ENCODE measurements around the gene MGAT5B. TPM values are rescaled to one million over a fixed set of nuclear protein-coding genes. Genes with fewer than 3 reads are reported as not detected.

The MGAT5B gene
- total and polyA plus RNA-seq, 10 of the 15 experiments (the other 5 are each of a cell fraction or from before 2014, with no cell fraction given), result 0.13 TPM; not detected in 9

- intact Hi-C loops (cut with micrococcal nuclease; ENCODE audit: unreplicated experiment), result no loop called here
- no peak overlapping the region for H3K27ac ChIP-seq (ENCODE audit: control insufficient read depth, insufficient read depth)
- in situ Hi-C loops (cut with MboI), result no loop called here
Observed at GRCh38 chr17:76927577-76927976, 59.4 kb downstream of the MGAT5B start.

More at GRCh38 chr17:76927577-76927976, 59.4 kb downstream of the MGAT5B start:
- TF ChIP-seq RFX5 (IDR thresholded peaks at IDR 0.05; ENCODE audit: low read depth, low read length), result no peak
- TF ChIP-seq ZSCAN29 (IDR thresholded peaks at IDR 0.05), result no peak
- no peak for TF ChIP-seq CREM (IDR thresholded peaks at IDR 0.05; ENCODE audit: low read depth)
- TF ChIP-seq ELK1 (IDR thresholded peaks at IDR 0.05; ENCODE audit: low read depth, low read length), result no peak
- TF ChIP-seq, protein P1, sequence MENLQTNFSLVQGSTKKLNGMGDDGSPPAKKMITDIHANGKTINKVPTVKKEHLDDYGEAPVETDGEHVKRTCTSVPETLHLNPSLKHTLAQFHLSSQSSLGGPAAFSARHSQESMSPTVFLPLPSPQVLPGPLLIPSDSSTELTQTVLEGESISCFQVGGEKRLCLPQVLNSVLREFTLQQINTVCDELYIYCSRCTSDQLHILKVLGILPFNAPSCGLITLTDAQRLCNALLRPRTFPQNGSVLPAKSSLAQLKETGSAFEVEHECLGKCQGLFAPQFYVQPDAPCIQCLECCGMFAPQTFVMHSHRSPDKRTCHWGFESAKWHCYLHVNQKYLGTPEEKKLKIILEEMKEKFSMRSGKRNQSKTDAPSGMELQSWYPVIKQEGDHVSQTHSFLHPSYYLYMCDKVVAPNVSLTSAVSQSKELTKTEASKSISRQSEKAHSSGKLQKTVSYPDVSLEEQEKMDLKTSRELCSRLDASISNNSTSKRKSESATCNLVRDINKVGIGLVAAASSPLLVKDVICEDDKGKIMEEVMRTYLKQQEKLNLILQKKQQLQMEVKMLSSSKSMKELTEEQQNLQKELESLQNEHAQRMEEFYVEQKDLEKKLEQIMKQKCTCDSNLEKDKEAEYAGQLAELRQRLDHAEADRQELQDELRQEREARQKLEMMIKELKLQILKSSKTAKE (IDR thresholded peaks at IDR 0.05; ENCODE audit: low read depth, poor library complexity, severe bottlenecking), result no peak
- FAIRE-seq (no peak), ATAC-seq (no peak), DNase-seq (ENCODE audit: low read depth, low spot score) (no peak)
- Histone ChIP-seq H3K79me2 (ENCODE audit: control insufficient read depth, insufficient read depth, low read length) (no peaks in the 10 kb centered on the region), H3K9ac (ENCODE audit: control insufficient read depth, insufficient read depth, low read length) (no peak overlapping the region), H3K36me3 (ENCODE audit: control insufficient read depth in 2 of 2, insufficient read depth in 2 of 2, low read length in 1 of 2) (no peaks in the 10 kb centered on the region), H3K4me3 (no peak overlapping the region), H3K4me1 (ENCODE audit: control insufficient read depth, insufficient read depth, low read length) (no peaks in the 10 kb centered on the region), H3K9me3 (replicated peaks; ENCODE audit: control insufficient read depth, insufficient read depth, low read length) (no peaks in the 10 kb centered on the region), H3K27me3 (replicated peaks in 1 of 2; ENCODE audit: control insufficient read depth in 2 of 2, insufficient read depth in 2 of 2, low read length in 1 of 2) (no peaks in the 10 kb centered on the region; a peak in 1 of 4 replicates), H2AFZ (ENCODE audit: control insufficient read depth, low read depth, low read length) (no peak overlapping the region), H4K20me1 (ENCODE audit: control insufficient read depth, insufficient read depth) (no peaks in the 10 kb centered on the region), H3K4me2 (ENCODE audit: control insufficient read depth, insufficient read depth) (no peak overlapping the region)
- CTCF ChIA-PET, result no interaction called here
- RAD21 ChIA-PET (ENCODE audit: unreplicated experiment), result no interaction called here
- no TSS peak for BruUV-seq (replicated peaks)
- SMC1A ChIA-PET (ENCODE audit: uncharacterized antibody, unreplicated experiment), result no interaction called here
- POLR2A ChIA-PET, result no interaction called here
- WGBS (ENCODE audit: insufficient coverage, insufficient replicate concordance, low lambda C conversion rate, missing lambda C conversion rate), result 47% methylated on average over 12 of the region's 12 CpGs
